Tibial nerve (tissue), 4 donors: ENCODE measurements around the gene COA7. TPM values are rescaled to one million over a fixed set of nuclear protein-coding genes. Genes with fewer than 3 reads are reported as not detected.

Experiments used
- DNase-seq, 2 donors: peaks; one replicate each; pipeline ENCODE4 v3.0.0-alpha.2; 2019; ENCODE audit warnings: low spot score in 2 of 2
- H3K27ac ChIP-seq, 4 donors: fragments of 200-600 bp; sonication (generic) in 3 of 4; one replicate each; pipeline ENCODE4 v1.5.1; 2017 to 2019; ENCODE audit warnings: mild to moderate bottlenecking in 1 of 4
- H3K27me3 ChIP-seq, 2 donors: fragments of 200-600 bp; sonication (generic) in 1 of 2; one replicate each; pipeline versions ENCODE4 v1.5.1 to v1.6.0; 2017 to 2019
- H3K36me3 ChIP-seq, 3 donors: fragments of 200-600 bp; sonication (generic); one replicate each; pipeline ENCODE4 v1.5.1; 2018 to 2019
- H3K4me1 ChIP-seq, 4 donors: fragments of 200-600 bp; sonication (generic) in 3 of 4; one replicate each; pipeline ENCODE4 v1.5.1; 2017 to 2019
- H3K4me3 ChIP-seq, 4 donors: fragments of 200-600 bp; sonication (generic) in 3 of 4; one replicate each; pipeline ENCODE4 v1.5.1; 2017 to 2019; ENCODE audit warnings: mild to moderate bottlenecking in 1 of 4, moderate library complexity in 1 of 4
- H3K9me3 ChIP-seq, 4 donors: fragments of 200-600 bp; sonication (generic) in 3 of 4; one replicate each; pipeline ENCODE4 v1.5.1; 2017 to 2019
- CTCF ChIP-seq, 5 experiments: fragments of 200-600 bp in 3 of 5; fragments of 450-650 bp in 2 of 5; sonication (generic) in 3 of 5; IDR thresholded peaks; one replicate each; pipeline ENCODE4 v1.5.1; 2016 to 2019; ENCODE audit warnings: antibody characterized with exemption in 5 of 5, mild to moderate bottlenecking in 3 of 5, moderate library complexity in 2 of 5
- EP300 ChIP-seq, 2 donors: sonication (generic); formaldehyde crosslinking; IDR thresholded peaks; one replicate each; pipeline ENCODE4 v1.6.1; 2017; ENCODE audit warnings: antibody characterized with exemption in 2 of 2, mild to moderate bottlenecking in 1 of 2
- POLR2A ChIP-seq, 2 donors: fragments of 450-650 bp; IDR thresholded peaks; one replicate each; pipeline ENCODE4 v1.6.1; 2017; ENCODE audit warnings: antibody characterized with exemption in 2 of 2, mild to moderate bottlenecking in 2 of 2, moderate library complexity in 2 of 2
- WGBS, 2 donors: methylation state at CpG; one replicate each; pipeline ENCODE4 v1.1.5; 2018; 5-methylcytosine and 5-hydroxymethylcytosine counted together
- total RNA-seq, 4 donors: library from RNA; depleted of rRNA; stranded (reverse); fragments of >200 nt; gene quantifications; one replicate each; pipeline ENCODE4 v1.1.0, GENCODE V29; 2016

Gene COA7
- total RNA-seq, 4 donors from 2014 or later: 7.5 to 10.5 (median 8.9) TPM

GRCh38 chr1:52706941-52707926 is 9.1 kb upstream of the COA7 start:
- WGBS, 2 donors: 87% methylated on average over 18 of the region's 18 CpGs
- Histone ChIP-seq H3K36me3 (no peaks in the 10 kb centered on the region), H3K27me3 (no peaks in the 10 kb centered on the region), H3K4me1 (peaks cover 0 to 7% (median 0%) of the 10 kb centered on the region in 4 donors), H3K4me3 (no peak overlapping the region), H3K27ac (peak overlapping the region in 1 of 4 donors; percentile 68), H3K9me3 (no peaks in the 10 kb centered on the region)
- TF ChIP-seq POLR2A (IDR thresholded peaks at IDR 0.05): no peak
- TF ChIP-seq CTCF (IDR thresholded peaks at IDR 0.05): no peak
- TF ChIP-seq EP300 (IDR thresholded peaks at IDR 0.05): no peak
- peak in 1 of 2 donors; percentile 10 for DNase-seq

- Histone ChIP-seq H3K36me3 (no peaks in the 10 kb centered on the region), H3K27me3 (no peaks in the 10 kb centered on the region), H3K4me1 (peaks cover 0 to 7% (median 0%) of the 10 kb centered on the region in 4 donors), H3K9me3 (no peaks in the 10 kb centered on the region), H3K4me3 (no peak overlapping the region), H3K27ac (no peak overlapping the region)
- DNase-seq: no peak
- 81 to 82% methylated on average over 5 of the region's 6 CpGs for WGBS, 2 donors
- TF ChIP-seq CTCF (IDR thresholded peaks at IDR 0.05): no peak
- TF ChIP-seq EP300 (IDR thresholded peaks at IDR 0.05): no peak
- no peak for TF ChIP-seq POLR2A (IDR thresholded peaks at IDR 0.05)
Measured at GRCh38 chr1:52706136-52706670, 8.1 kb upstream of the COA7 start.

- 6 to 8% methylated on average over 34 of the region's 35 CpGs for whole genome bisulfite sequencing, 2 donors
Measured at GRCh38 chr1:52702886-52703787, 5.0 kb upstream of the COA7 start.

GRCh38 chr1:52695627-52696026 is 2.5 kb downstream of the COA7 start:
- Histone ChIP-seq H3K36me3 (peaks cover 0 to 26% (median 0%) of the 10 kb centered on the region in 3 donors), H3K4me1 (peaks cover 0 to 14% (median 6%) of the 10 kb centered on the region in 4 donors), H3K9me3 (no peaks in the 10 kb centered on the region), H3K27ac (no peak overlapping the region), H3K4me3 (no peak overlapping the region), H3K27me3 (no peaks in the 10 kb centered on the region)
- TF ChIP-seq EP300 (IDR thresholded peaks at IDR 0.05) (no peak), POLR2A (IDR thresholded peaks at IDR 0.05) (no peak), CTCF (IDR thresholded peaks at IDR 0.05) (no peak)
- DNase-seq: no peak
- 96% methylated on average over 7 of the region's 7 CpGs for WGBS, 2 donors

More at GRCh38 chr1:52702886-52703787, 5.0 kb upstream of the COA7 start:
- Histone ChIP-seq H3K27ac (peak overlapping the region; percentile 38 to 84 (median 70)), H3K27me3 (no peaks in the 10 kb centered on the region), H3K4me3 (peak overlapping the region; percentile 36 to 61 (median 48)), H3K4me1 (peaks cover 0 to 17% (median 6%) of the 10 kb centered on the region in 4 donors), H3K9me3 (no peaks in the 10 kb centered on the region), H3K36me3 (no peaks in the 10 kb centered on the region)
- TF ChIP-seq POLR2A (IDR thresholded peaks at IDR 0.05): peak; percentile 39 to 61
- peak; percentile 31 to 84 for TF ChIP-seq EP300 (IDR thresholded peaks at IDR 0.05)
- TF ChIP-seq CTCF (IDR thresholded peaks at IDR 0.05): peak in 2 of 5 experiments; percentile 7 to 27
- peak; percentile 72 to 82 for DNase-seq
